Activated CD8-positive, alpha-beta memory T cell treated with anti-CD3 and anti-CD28 coated beads, Interleukin-2, amount 50 U/mL, for 4 hours (primary cell): ENCODE results near the gene MYO18A.
"Not testable (repeated sequence)": the region's sequence is repeated elsewhere in the genome, so short reads cannot be mapped to it uniquely, and the experiment has no call there.

Experiments
- DNase-seq: peaks from one replicate; pipeline ENCODE4 v3.0.0-alpha.2; 2020

Gene MYO18A

GRCh38 chr17:29095439-29095838, 84.8 kb downstream of the MYO18A start:
- DNase-seq: no peak

DNA sequence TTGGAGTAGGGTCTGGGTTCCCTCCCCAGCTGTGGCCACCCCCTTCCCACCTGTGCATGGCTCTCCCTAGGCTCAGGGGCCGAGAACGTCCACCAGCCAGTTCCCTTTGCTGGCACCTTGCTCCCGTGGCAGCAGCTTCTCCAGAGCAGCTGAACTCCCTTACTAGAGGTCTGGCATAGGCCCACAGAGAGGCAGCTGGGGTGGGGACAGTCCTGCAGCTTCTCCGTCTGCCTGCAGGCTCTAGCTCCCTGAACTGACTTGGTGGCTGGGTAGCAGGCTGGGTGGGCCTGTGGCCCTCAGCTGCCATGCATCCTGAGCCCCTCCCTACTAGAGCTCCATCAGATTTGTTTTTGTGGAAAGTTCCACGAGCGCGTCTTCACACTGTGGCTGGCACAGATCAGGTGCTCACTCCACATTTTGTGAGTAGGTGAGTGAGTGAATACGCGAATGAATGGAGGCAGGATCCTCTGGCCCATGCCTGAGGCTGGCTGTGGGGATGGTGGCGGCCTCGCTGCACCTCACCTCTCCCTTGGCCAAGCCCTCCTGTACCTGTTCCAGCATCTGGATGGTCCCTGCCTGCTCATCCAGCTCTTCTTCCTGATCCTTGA, 86.0 kb downstream of the MYO18A start:
- no peak for DNase-seq

GRCh38 chr17:29093090-29093871, 86.9 kb downstream of the MYO18A start:
- no peak for DNase-seq

DNA sequence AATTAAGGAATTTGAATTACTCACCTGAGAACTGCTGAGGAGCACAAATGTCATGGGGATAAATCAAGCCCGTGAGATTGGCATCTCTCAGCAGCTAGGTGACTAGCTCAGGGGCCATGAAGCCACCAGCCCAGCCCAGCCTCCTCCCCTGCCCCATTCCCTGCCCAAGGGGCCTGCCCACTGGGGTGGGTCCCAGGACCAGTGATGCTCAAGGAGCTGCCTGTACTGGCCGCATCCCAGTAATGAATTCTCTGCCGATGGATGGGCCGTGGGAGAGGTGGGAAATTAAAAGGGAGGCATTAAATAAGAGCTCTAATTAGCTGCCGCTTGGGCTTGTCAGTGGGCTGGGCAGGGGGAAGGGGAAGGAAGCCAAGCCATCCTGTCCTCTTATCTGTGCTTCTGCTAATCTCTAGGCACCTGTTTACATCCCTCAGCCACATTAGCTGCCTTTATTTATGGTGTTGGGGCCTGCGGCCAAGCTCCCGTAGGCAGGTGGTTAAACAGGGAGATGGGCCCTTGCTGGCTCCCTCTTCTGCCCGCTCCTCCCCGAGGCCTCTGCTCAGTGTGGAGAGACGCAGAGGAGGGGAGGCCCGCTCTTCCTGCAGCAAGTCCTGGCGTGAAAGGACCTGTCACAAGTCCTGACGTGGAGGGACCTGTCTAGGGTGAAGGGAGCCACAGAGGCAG, 88.5 kb downstream of the MYO18A start:
- DNase-seq: no peak

DNA sequence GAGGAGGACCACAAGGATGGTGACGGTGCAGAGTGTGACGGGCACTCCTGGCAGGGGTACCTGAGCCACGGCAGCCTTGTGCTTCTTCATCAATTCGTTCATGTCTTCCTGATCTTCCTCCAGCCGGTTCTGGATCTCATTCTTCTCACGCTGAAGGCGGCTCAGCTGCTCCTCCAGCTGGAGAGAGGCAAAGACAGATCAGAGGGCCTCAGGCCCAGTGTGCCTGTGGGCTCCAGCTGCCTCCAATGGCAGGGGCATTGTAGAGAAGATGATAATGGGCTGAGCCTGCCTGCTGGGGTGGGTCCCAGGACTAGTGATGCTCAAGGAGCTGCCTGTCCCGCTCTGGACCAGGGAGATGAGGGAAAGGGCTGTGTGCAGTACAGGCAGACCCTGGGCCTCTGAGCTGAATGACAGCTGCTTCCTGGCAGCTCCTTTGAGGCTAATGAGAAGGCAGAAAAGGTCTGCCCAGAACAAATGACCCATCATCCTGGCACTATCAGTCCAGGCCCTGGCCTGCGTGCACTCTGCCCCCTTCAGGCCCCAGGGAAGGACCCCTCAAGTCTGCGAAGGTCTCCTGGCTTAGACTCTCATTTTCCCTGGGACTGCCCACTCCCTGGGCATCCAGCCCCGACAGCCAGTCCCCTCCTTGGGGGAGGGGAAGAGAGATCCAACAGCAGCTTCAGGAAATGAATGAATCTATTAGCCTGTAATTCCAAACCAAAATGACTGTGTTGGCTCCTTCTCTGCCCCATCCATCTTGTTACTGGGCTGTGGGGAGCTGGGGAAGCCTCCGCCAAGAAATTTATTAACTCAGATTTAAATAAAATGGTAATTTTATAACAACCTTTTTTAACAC, 89.2 kb downstream of the MYO18A start:
- DNase-seq: no peak

DNA sequence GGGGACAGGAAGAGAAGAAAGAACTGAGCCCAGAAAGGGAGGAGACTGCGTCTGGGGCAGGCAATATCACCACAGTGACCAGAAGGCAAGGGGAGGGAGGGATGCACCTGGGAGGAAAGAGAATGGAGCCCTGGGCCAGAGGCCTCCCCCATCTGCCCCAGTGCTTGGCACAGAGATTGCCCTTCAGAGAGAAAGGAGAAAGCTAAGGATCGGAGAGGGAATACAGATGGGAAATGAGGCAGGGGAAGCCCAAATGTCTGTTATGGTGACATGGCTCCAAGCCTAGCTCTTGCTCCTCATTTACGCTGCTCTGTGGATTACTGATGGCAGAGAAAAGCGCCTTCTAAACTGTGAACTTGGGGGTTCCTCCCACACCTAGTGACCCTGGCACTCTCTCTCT, 90.1 kb downstream of the MYO18A start:
- no peak for DNase-seq

DNA sequence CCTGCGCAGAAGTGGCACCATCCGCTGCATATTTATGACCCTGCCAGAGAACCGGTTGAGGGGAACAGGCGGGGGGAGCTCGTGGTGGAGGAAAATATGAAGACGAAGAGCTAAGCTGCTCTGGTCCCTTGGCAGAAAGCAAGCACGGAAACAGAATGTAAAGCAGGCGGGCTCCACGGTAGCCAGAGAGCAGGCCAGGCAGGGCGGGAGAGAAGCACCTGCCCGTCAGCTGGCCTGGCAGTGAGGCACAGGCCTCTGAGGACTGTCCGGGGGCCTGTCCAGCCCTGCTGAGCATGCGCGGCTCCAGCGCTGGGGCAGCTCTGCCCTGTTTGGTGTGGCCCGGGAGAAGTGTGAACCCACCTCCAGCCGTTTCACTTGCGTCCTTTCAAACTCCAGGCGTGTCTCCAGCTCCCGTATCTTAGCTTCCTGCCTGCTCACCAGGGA, 90.6 kb downstream of the MYO18A start:
- DNase-seq: no peak

DNA sequence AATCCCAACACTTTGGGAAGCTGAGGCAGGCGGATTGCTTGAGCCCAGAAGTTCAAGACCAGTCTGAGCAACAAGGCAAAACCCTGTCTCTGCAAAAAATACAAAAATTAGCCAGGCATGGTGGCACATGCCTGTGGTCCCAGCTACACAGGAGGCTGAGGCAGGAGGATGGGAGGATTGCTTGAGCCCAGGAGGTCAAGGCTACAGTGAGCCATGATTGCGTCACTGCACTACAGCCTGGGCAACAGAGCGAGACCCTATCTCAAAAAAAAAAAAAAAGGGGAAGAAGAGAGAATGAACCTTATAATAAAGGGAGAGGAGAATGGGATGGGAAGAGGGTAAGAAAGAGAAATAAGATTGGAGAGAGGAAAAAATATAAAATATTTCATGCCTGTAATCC, 91.4 kb downstream of the MYO18A start:
- DNase-seq: not testable (repeated sequence)

- DNase-seq: no peak
Measured at GRCh38 chr17:29086628-29087332, 93.4 kb downstream of the MYO18A start.

- no peak for DNase-seq
Measured at GRCh38 chr17:29085223-29085622, 95.0 kb downstream of the MYO18A start.

DNA sequence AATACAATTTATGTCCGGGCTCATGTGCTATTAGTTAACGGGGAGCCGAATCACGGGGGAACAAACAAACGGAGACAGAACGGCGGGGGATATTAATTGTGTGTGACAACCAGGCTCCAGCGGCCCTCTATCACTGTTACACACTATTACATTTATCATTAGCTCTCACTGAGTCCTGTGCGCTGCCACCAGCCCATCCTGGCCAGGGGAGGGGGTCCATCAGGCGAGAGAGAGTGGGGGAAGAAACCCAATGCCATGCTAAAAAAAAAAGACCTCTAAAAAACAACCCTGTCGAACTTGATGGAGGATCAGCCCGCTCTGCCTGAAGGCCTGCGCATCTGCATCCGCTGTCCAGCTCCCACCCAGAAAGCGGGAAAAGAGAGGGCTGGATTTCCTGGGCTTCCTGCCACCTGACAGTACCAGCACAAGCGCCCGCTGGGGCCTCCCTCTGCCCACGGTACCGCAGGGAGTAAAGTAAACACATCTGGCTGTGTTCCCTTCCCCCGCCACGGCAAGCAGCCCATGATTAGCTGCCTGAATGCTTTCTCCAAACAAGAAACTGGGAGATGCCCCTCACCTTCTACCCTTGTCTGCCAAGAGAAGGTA, 95.6 kb downstream of the MYO18A start:
- DNase-seq: no peak

DNA sequence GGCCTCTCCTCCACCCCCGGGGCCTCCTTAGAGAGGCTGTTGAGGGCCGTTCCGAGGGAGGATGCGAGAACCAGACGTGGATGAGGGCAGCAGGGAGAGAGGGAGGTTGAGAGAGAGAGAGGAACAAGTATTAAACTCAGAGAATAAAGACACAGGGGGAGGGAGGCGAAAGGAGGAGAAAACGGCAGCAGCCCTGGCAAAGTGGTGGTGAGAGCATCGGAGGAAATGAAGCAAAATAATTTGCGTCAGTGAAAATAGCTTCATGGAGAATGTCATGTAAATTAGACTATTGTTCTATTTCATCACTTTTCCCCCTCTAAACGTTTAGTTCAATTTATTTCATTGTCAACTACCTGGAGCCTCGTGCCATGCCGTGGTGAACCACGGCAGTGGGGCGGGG, 99.2 kb downstream of the MYO18A start:
- DNase-seq: no peak

- no peak for DNase-seq
Measured at GRCh38 chr17:29080323-29080722, 99.9 kb downstream of the MYO18A start.

DNA sequence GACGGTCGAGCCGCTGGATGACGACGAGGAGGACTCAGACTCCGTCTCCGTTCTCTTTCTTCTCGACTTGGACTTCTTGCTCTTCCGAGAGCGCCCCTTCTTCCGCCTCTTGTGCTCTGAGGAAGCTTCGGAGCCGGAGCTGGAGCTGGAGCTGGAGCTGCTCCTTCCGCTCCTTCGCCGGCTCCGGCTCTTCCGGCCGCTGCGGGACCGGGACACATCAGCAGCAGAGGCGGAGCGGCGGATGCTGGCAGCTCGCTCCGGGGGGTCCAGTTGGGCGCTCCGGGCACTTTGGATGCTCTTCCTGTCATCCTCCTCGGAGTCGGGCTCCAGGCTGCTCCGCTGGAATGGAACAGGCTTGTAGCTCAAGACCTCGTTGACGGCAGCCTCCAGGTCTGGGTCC, 100.3 kb downstream of the MYO18A start:
- DNase-seq: no peak

DNA sequence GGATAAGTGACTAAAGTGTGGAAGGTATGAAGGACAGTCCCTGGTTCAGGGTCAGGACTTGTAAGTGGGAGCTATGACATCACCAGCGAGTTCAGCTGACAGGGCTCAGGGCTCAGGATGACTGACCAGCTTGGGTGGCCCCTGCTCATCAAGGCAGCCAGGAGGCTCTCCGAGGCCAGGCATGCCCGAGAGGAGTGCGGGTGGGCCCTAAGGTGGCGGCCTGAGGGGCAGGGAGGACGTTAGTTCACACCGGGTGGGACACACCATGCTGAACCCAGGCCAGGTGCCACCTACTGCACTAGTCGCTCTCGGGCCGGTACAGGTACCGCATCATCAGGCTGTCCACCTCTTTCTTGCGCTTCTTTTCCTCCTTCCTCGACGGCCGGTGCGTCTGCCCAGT, 100.8 kb downstream of the MYO18A start:
- no peak for DNase-seq

DNA sequence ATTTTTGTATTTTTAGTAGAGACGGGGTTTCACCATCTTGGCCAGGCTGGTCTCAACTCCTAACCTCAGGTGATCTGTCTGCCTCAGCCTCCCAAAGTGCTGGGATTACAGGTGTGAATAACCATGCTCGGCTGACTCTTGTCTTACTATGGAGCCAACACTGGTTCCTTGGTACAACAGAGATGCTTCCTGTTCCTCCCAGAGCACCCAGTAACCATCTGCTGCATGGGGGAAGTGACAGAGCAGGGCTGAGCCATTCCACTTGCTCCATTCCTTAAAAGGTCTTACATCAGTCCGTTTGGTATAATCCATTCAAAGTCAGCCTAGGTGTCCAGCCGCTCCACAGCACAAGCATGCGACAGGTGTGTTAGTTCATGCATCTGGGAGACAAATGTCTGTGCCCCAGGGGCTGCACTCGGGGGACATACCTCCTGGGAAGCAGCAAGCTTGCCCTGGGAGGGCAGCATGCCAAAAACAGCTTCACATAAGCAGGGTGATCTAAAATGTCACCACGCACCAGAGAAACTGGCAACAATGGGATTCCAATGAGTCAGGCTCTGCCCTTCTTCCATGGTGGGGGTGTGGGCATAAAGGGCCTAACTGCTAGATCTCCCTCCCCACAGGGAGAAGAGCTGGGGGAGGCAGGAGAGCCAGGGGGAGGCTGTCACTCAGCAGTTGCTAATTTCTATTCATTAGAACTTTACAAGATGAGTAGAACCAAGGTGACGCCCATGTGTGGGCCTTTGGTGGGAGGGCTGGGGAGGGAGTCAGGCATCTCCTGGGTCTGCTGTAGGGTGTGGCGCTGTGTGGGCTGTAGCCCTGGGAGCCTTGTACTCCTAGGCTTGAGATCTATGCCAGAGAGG, 101.8 kb downstream of the MYO18A start:
- no peak for DNase-seq

GRCh38 chr17:29077320-29077719, 102.9 kb downstream of the MYO18A start:
- no peak for DNase-seq

- no peak for DNase-seq
Measured at GRCh38 chr17:29076722-29077121, 103.5 kb downstream of the MYO18A start.

DNA sequence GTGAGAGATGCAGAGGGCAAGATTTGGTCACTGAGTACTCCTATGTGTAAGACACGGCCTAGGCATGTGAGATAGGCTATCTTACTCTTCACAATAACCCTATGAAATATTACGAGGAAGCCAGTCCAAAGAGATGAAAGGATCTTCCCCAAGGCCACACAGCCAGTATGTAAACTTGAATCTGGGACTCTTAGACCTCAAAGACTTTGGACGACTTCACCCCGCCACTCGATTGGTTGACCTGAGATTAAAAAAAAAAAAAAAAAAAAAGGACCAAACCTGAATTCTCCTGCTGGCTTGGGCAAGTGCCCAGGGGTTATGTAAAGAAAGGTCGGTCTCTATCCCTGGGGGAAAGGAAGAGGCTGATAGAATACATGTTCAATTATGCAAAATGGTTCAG, 104.1 kb downstream of the MYO18A start:
- DNase-seq: no peak

- no peak for DNase-seq
Measured at GRCh38 chr17:29074488-29074887, 105.7 kb downstream of the MYO18A start.

- no peak for DNase-seq
Measured at GRCh38 chr17:29073520-29073919, 106.7 kb downstream of the MYO18A start.
